CD4-positive, alpha-beta T cell treated with Interleukin-6 for 4 hours (primary cell): ENCODE measurements around the gene OR52K2.
"Not testable (repeated sequence)": the region's sequence is repeated elsewhere in the genome, so short reads cannot be mapped to it uniquely, and the experiment has no call there.

Experiments
- DNase-seq: peaks from one replicate; pipeline ENCODE4 v3.0.0-alpha.2; 2020; ENCODE audit warnings: mixed read lengths

OR52K2 gene

DNA sequence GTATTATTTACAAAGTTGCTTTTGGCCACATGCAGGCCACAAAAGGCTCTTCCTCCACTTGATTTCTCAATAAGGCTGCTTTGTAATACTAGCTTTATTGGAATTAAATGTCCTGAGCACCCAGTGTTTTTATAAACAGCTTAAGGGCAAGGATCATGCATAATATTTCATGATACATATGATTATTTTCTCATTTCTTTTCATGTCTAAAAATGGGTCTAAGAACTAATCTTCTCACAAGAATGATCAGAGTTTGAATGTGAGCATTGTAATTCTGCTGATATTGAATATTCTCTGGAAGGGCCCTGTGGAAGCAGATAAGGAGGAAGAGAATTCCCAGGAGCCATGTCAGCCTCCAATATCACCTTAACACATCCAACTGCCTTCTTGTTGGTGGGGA lies at the start of gene OR52K2:
TSS of gene OR52K2 (plus strand) at position 301 of the 400 bp plus-strand sequence. CDS start at position 346, 45 bp downstream.
- DNase-seq = no peak

DNA sequence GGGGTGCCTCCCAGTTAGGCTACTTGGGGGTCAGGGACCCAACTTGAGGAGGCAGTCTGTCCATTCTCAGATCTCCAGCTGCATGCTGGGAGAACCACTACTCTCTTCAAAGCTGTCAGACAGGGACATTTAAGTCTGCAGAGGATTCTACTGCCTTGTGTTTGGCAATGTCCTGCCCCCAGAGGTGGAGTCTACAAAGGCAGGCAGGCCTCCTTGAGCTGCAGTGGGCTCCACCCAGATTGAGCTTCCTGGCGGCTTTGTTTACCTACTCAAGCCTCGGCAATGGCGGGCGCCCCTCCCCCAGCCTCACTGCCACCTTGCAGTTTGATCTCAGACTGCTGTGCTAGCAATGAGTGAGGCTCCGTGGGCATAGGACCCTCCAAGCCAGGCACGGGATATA lies 42.9 kb upstream of the OR52K2 start:
- not testable (repeated sequence) for DNase-seq

DNA sequence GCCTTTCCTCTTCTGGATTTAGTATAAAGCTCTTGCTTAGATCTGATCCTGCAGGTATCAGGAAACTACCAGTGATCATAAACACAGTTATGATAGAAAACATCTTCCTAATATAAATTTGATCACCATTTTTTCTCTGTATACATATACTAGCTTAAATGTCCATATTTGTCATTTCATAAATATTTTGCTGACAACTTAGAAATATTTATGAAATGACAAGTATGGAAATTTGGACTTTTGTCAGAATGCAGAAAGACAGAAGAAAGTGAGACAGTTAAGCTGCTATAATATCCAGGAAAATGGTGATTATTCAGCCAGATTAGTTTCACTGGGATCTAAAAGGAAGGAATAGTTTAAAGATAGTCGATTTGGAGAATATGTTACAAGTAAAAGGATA lies 32.8 kb upstream of the OR52K2 start:
- DNase-seq = no peak

DNA sequence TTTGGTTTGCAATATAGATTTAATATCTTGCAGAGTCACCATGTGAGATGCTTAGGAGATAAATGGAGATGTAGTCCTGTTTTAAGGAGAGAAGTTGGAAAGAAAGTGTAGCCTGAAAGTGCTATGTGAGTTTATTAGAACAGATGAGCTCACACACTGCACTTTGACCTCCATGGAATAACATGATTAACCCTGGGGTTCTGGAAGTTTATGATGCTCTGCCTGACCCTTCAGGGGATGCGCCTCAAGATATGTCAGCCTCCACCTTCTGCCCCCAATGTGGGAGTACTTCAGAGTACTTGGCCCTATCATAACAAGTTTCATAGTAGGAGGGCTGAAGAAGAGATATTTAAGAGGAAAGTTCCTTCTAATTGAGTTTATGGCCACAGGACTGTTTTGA lies 32.3 kb upstream of the OR52K2 start:
- DNase-seq = no peak

DNA sequence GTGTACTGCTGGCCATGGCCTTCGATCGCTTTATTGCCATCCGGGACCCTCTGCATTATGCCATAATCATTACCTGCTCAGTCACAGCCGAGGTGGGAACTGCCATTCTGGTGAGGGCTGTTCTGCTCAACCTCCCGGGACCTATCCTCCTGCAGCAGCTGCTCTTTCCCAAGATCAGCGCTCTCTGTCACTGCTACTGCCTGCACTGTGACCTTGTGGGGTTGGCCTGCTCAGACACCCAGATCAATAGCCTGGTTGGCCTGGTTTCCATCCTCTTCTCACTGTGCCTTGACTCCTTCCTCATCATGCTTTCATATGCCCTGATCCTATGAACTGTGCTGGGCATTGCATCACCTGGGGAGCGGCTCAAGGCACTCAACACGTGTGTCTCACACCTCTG lies 30.7 kb upstream of the OR52K2 start:
- DNase-seq = no peak

DNA sequence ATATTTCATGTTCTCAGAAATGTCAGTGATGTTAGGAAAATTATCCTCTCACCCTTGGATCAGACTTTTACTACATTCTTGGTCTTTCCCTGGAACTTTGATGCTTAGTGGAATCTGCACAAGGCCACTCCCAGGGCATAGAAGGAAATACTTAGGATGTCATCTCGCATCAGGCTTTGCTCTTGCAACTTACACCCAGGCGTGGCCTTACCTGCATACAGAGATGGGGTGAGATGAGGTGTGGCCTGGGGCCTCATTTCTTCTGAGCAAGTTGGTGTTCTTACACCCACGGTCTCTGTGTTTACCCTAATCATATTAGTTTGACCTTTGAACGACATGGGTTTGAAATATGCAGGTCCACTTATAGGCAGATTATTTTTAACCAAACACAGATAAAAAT lies 19.0 kb upstream of the OR52K2 start:
- no peak for DNase-seq

DNA sequence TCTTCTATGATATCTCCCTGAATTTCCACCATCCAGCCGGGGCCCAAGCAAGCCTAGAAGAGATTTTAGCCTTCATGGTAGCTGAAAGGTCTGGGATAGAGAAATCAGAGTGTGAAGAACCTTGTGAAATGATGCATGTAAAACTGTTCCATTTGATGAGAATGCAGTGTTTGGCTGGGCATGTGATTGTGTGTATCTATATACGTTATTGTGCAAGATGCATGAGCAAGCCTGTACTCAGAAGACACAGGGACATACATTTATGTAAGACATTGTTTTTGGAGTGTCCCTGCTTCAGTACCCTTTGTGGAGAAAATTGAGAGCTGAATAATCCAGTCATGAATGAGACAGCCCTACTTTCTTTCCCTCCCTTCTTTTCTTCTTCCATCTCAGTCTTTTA lies 15.2 kb upstream of the OR52K2 start:
- DNase-seq = no peak

DNA sequence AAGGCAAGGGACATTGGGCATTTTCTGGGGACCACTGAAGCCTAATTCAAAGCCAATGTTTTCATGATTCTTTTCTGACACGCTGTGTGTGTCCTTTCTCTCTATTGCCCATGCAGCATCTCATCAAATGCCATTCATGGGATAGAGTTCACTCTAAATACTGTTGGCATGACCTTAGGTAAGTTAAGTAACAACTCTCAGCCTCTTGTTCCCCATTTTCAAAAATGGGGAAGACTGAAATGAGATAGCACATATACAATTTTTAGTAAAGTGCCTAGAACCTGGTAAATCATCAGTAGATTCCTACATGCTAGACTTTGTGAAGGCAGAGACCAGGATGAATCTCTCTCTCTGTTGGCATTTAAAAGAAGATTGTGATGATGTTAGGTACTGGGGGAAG lies 12.7 kb upstream of the OR52K2 start:
- DNase-seq = no peak

DNA sequence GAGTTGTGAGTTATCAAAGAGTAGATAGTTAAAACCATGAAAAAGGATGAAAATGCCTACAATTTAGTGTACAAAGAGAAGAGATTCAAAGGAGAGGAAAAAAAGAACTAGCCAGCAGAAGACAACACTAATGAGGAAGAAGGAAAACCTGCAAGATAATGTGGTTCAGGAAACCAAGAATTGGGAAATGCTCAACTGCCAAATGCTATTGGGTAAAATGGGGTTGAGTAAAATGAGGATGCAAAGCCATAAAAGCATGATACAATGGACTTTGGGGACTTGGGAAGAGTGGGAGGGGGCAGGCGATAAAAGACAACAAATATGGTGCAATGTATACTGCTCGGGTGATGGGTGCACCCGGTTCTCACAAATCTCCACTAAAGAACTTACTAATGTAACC lies 7.6 kb upstream of the OR52K2 start:
- no peak for DNase-seq

DNA sequence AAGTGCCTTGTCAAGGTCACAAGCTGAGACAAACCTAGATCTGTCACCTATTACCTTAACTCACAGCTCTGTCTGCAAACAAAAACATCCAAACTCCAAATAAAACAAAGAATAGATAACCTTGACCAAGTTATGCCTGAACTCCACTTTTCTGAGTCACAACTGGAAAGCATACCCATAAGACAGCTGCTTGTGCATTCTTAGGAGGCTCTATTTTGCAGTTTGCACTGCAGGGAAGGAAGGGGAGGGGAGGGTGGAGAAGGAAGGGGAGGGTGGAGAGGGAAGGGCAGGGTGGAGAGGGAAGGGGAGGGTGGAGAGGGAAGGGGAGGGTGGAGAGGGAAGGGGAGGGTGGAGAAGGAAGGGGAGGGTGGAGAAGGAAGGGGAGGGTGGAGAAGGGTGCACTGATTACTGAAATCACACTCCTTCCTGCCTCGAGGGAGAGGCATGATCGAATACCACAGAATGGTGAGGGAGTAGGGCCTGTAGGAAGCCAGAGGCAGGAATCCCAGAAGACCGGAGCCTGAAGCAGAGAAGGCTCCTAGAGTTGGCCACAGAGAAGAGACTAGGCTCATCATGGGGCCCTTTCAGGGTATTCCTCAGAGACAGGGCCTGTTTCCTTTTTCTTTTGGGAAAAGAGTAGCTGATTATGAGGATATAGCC lies 5.7 kb upstream of the OR52K2 start:
- no peak for DNase-seq

DNA sequence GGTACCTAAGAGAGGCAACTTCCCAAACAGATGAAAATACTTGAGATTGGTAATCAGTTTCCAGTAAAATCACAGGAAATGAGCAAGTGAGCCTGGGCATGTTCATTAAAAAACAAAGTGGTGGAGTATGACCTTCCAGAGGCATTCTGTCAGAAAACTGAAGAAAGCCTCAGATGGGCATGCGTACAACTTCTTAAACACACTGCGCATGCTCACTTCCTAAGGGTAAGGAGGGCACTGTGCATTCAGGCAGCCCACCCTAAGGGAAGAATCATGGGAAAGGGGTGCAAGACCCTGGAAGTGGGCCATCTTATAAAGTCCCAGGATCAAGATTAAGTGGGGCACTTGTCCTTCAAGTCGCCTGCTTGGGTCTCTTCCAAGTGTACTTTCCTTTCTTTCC lies 4.0 kb downstream of the OR52K2 start:
- no peak for DNase-seq

DNA sequence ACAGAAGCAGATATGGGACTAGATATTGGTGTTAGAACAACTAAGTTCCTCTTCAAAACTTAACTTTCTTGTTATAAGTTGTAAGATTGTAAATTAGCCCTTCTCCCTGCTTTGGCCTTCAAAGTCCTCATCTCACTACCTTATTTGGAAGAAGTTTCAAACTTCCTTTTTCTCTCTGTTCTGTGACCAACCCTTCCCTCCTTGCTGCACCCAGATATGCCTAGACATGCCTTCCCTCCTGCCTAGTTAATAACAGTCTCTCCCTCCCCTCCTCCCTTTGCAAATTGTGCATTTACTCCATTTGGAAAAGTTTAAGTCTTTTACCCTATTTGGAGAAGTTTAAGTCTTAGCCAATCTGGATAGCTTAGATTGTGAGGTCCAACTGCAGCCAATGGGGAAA lies 4.9 kb downstream of the OR52K2 start:
- DNase-seq = no peak

DNA sequence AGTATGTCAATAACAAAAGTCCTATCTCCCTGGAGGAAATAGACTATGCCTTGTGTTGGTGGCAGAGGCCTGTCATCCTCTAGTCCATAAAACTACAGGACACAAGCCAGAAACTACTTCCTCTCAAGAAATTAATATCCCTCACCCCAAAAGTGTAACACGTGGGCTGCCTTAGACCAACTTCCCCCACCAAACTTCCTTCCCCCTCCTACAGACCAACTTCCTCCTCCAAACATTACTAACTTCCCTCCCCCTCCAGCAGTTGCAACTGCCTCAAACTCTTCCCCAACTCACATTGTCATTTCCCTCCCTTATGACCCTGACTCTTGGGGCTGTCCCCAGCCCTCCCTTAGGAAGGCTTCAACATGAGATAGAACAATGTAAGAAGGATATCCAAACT lies 6.3 kb downstream of the OR52K2 start:
- DNase-seq = no peak

DNA sequence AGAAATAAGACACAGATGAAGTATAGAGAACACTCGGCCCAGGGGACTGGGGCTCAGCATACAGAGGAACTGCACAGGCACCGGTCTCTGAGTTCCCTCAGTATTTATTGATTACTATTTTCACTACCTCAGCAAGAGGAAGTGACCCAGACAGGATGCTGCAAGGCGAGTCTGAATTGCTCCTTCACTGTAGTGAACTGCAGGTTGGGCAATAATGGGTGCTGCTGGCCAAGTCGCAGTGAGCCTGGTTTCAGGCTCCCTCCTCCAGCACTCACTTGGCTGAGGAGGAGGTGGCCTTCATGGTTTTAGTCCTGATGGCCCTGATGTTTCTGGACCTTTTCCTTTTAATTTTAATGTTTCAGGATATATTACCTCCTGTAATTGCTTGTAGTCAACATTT lies 10.4 kb downstream of the OR52K2 start:
- no peak for DNase-seq

DNA sequence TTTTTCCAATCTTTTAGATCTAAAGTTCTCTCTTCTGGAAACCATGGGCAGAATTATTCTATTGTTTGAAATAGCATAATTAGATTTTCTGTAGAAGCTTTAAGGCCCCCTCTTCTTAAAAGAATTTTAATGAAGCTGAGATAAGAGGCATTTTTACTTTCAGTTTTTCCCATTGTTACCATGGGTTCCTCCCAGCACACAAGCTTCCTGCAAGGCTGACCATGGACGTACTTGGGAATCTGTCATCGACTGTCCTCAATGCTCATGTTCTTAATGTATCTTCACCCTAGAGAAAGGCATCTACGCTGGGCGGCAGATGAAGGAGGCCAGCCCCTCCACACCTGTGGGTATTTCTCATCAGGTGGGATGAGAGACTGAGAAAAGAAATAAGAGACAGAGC lies 11.1 kb downstream of the OR52K2 start:
- DNase-seq = no peak

DNA sequence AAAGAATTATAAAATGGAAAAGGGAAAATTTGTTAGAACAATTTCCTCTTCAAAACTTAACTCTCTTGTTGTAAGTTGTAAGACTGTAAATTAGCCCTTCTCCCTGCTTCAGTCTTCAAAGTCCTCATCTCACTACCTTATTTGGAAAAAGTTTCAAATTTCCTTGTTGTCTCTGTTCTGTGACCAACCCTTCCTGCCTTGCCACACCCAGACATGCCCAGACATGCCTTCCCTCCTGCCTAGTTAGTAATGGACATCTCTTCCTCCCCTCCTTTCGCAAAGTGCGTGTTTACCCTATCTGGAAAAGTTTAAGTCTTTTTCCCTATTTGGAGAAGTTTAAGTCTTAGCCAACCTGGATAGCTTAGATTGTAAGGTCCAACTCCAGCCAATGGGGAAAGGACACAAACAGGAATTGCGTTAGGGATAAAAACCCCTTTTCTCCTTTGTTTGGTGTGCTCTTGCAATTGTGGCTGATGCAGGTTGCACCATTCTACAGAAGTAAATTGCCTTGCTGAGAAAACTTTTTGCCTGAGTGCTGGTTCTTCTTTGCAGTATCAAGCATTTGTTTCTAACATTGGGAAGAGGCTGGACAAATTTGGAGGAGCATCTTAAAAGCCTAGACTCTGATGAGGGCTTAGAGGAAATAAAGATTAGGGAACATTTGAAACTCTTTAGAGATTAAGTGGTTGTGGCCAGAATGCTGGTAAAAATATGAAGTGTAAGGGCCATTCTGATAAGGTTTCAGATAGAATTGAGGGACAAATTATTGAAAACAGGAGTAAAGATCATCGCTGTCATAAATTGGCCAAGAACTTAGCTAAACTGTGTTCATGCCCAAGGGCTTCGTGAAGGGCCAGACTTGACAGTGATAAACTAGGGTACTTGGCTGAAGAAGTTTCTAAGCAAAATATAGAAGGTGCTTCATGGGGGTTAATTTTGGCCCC lies 15.4 kb downstream of the OR52K2 start:
- no peak for DNase-seq

DNA sequence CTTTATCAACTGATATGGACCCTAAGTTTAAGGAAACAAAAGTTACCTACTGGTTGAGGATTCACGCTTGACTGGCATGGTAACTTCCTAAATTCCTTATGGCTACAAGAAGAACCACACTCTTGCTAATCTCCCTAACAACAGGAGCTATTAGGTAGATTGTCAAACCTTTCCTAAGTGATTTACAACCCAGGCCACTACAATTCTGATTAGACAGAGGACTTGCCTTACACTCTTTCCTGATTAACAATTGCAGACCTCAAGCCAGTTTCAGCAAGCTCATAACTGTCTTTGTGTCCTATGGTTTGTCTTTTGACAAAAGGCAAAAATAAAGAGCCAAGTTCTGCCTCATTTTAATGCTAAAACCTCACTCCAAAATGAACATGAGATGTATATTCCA lies 16.3 kb downstream of the OR52K2 start:
- no peak for DNase-seq

DNA sequence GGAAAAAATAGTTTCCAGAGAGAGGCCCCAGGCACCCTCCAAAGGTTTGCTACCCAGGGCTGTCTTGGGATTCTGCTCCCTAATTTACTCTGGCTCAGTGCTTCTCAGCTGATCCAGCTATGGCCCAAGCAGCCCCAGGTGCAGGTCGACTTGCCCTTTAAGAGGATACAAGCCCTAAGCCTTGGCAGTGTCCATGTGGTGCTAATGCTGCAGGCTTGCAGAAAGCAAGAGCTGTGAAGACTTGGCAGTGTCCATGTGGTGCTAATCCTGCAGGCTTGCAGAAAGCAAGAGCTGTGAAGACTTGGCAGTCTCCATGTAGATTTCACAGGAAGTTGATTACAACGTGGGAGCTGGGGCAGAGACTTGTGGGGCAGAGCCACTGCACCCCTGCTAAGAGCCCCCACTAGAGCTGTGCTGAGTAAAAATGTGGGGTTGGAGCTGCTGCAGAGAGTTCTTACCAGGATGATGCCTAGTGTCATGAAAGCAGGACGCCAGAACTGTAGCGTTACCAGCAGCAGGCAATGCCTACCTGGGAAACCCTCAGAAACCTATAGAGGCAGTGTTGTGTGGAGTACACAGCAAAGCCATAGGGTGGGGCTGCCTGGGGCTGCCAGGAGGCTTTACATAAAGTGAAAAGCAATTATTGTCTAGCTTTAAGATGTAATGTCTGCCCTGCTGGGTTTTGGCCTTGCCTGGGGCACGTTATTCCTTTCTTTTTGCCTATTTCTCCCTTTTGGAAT lies 17.2 kb downstream of the OR52K2 start:
- no peak for DNase-seq

DNA sequence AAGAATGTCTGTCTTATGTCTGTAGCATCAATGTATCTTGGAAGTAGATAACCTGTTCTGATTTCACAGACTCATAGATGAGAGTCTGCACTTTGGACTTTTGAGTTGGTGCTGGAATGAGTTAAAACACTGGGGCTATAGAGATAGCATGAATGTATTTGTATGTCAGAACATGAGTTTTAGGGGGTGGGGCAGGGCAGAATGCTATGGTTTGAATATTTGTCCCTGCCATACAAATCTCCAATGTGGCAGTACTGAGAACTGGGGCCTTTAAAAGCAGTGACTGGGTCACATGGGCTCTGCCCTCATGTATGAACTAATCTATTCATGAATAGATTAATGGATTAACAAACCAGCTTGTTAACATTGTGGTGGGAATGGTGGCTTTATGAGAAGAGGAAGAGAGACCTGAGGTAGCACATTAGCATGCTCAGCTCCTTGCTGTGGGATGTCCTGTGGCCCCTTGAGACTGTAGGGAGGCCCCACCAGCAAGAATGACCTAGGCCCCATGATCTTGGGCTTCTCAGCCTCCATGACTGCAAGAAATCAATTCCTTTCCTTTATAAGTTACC lies 17.9 kb downstream of the OR52K2 start:
- no peak for DNase-seq

DNA sequence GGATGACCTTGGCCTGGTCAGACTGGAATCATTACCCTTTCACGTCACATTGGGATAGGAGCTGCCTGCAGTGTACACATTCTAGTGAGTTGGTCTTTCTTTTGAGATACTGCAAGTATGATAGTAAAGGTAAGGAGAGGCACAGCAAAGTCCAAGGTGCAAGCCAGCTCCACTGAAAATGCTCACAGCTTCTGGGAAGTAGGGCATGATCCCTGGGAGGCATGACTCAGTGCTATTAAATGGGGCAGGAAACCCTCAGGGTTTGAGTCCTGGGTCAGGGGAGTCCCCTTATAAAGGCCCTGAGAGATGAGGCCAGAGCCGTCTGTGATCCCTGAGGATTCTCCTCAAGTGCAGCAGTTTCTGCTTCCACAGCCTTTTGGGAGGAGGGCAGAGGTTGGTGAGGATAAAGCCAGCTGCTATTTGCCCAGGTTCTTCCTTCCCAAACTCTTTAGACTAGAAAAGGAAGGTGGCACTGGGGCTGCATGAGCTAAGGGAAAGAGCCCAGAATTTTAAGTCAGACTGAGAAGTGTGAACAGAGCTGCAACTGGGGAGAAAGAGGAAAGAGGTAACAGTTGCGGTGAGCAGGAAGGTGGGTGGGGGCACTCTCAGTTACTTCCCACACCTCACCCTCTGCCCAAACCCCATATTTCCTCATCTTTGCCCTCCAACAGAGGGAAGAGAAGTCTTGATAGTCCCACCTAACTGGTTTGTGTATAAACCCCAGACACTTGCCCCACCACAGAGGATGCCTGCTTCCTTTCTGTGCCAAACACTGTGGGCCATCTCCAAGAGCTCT lies 18.9 kb downstream of the OR52K2 start:
- DNase-seq = no peak

DNA sequence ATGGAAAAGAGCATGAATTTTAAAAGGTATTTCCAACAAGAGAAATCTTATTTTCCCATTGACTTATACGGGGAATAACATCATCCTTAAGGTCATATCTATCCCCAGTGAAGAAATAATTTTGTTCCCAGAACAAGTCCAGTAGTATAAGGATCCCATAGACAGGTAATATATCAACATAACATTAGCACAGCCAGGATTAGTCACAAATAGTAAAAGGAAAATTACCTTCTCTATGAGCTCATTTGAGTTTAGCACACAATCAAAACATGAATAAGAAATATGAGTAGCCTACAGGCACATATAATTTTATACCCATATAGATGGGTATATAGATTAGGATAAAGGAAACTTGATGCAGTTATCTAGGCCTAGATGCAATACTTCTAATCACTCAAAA lies 30.5 kb downstream of the OR52K2 start:
- DNase-seq = no peak

DNA sequence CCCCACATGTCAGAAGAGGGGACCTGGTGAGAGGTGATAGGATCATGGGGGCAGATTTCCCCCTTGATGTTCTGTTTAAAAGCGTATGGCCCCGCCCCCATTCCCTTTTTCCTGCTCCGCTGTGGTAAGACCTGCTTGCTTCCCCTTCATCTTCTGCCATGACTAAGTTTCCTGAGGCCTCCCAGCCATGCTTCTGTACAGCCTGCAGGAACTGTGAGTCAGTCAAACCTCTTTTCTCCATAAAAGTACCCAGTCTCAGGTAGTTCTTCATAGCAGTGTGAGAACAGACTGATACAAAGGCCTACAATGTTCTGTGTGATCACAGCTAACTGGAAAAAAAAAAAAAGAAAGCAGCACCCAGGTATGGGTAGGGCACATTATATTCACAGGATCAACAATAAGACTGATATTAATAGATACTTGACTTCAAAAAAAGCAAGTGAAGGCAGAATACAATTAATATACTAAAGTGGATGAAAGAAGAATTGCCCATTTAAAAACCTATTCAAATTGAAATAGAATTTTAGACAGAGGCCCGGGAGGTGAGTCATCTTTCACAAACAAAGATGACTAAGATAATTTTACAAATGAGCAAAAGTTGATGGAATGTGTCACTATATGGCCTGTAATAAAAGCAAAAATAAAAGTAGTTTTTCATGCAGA lies 31.6 kb downstream of the OR52K2 start:
- DNase-seq = no peak
